ENCODE results near the gene TRPC1. TPM values are rescaled to one million over a fixed set of nuclear protein-coding genes. Genes with fewer than 3 reads are reported as not detected.

TRPC1 gene
- polyA plus RNA-seq, 2 of the 4 experiments (the other 2 are of a cell fraction), result 10.3 to 32.2 TPM

- no peak for FAIRE-seq
- TF ChIP-seq CBX8 (IDR thresholded peaks at IDR 0.05), result no peak
- TF ChIP-seq NPAS2 (CRISPR knock-in tag; IDR thresholded peaks at IDR 0.05; ENCODE audit: borderline replicate concordance), result no peak
- no peak for TF ChIP-seq SMC3 (IDR thresholded peaks at IDR 0.05)
- no peak for TF ChIP-seq ESRRA (IDR thresholded peaks at IDR 0.05; ENCODE audit: borderline replicate concordance, low read length)
- TF ChIP-seq SREBF2 (IDR thresholded peaks at IDR 0.05), result no peak
- no peak for TF ChIP-seq FOXS1 (CRISPR knock-in tag; IDR thresholded peaks at IDR 0.05)
- no peak for TF ChIP-seq POLR2A (IDR thresholded peaks at IDR 0.05; ENCODE audit: low read length)
- no peak for TF ChIP-seq JUN (IDR thresholded peaks at IDR 0.05)
- TF ChIP-seq ZSCAN20 (CRISPR knock-in tag; IDR thresholded peaks at IDR 0.05), result no peak
- no peak for TF ChIP-seq RFX5 (IDR thresholded peaks at IDR 0.05)
- TF ChIP-seq RNF2 (IDR thresholded peaks at IDR 0.05; ENCODE audit: borderline replicate concordance, low read depth), result no peak
- peak overlapping the region; percentile 89 for H3K4me3 ChIP-seq
- CTCF ChIA-PET, result interaction anchor here (1.0 to 2.7 kb wide), 5 partner anchors 8 to 141 kb away, joined by 3 to 12 read pairs (median 4); no protein-coding TSS in a partner anchor
- DNase-seq (ENCODE audit: low read depth in 1 of 2, low spot score in 1 of 2), result no peak
- no peak for ATAC-seq
- H3K4me1 ChIP-seq, result peaks cover 14% of the 10 kb centered on the region
- H3K4me2 ChIP-seq, result peak overlapping the region; percentile 84
- 45% methylated on average over 5 of the region's 5 CpGs for WGBS (ENCODE audit: missing lambda C conversion rate)
- H3K27ac ChIP-seq, result peak overlapping the region; percentile 95 to 96
- no peaks in the 10 kb centered on the region for H3K9me3 ChIP-seq
- POLR2A ChIA-PET, result interaction anchor here (1.0 to 2.0 kb wide), 2 partner anchors 61 to 128 kb away, joined by 4 to 19 read pairs; partner anchors contain the start of gene PLS1
Measured at GRCh38 chr3:142725357-142725739, 1.5 kb downstream of the TRPC1 start.

DNA sequence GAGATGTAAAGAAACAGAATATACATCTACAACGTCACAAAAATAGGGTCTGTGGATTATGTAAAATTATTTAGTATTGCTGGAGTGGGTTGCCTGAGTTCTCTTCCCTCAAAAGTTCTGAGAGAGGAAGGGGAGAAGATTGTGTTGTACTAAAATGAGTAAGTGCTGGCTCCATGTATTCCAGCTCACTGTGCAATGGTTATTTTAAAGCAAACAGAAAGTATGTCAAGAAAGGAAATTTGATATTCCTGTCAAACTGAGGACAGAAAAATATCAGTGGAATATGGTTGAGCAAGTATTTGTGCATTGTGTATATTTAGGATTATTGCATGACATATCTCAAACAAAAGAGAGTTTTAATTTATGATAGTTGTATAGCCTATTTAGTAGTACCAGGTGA, 2.2 kb downstream of the TRPC1 start:
- Histone ChIP-seq H3K9me3 (no peaks in the 10 kb centered on the region), H3K4me3 (0 out of 3 replicates have a peak overlapping the region, but pooled peaks have one; percentile 89), H3K4me2 (peak overlapping the region; percentile 84), H3K27ac (no peak overlapping the region), H3K4me1 (peaks cover 14% of the 10 kb centered on the region)
- POLR2A ChIA-PET, result no interaction called here
- DNase-seq (ENCODE audit: low read depth in 1 of 2, low spot score in 1 of 2) (no peak), FAIRE-seq (peak; percentile 56), ATAC-seq (no peak)
- CTCF ChIA-PET, result interaction anchor here (0.6 to 2.7 kb wide), 2 partner anchors 141 to 250 kb away, joined by 3 to 8 read pairs; no protein-coding TSS in a partner anchor
- WGBS (ENCODE audit: missing lambda C conversion rate), result 21% methylated on average over 1 of the region's 1 CpG
- no peak for TF ChIP-seq CEBPB (IDR thresholded peaks at IDR 0.05)
- TF ChIP-seq POLR2A (IDR thresholded peaks at IDR 0.05; ENCODE audit: low read length), result no peak
- no peak for TF ChIP-seq ATOH8 (CRISPR knock-in tag; IDR thresholded peaks at IDR 0.05; ENCODE audit: low read depth)
- TF ChIP-seq SREBF2 (IDR thresholded peaks at IDR 0.05), result no peak
- TF ChIP-seq HES2 (IDR thresholded peaks at IDR 0.05), result no peak
- no peak for TF ChIP-seq CHD4 (IDR thresholded peaks at IDR 0.05; ENCODE audit: borderline replicate concordance)
- TF ChIP-seq ZNF302 (CRISPR knock-in tag; IDR thresholded peaks at IDR 0.05), result no peak
- TF ChIP-seq CTCF (IDR thresholded peaks at IDR 0.05), result no peak
- no peak for TF ChIP-seq RCOR1 (IDR thresholded peaks at IDR 0.05; ENCODE audit: low read depth, low read length)
- no peak for TF ChIP-seq MAX (IDR thresholded peaks at IDR 0.05)
- TF ChIP-seq KDM5A (IDR thresholded peaks at IDR 0.05), result no peak
- no peak for TF ChIP-seq BCL3 (IDR thresholded peaks at IDR 0.05)
- TF ChIP-seq NPAS2 (CRISPR knock-in tag; IDR thresholded peaks at IDR 0.05; ENCODE audit: borderline replicate concordance), result no peak
- no peak for TF ChIP-seq REST (IDR thresholded peaks at IDR 0.05)
- no peak for TF ChIP-seq FOSB (CRISPR knock-in tag; IDR thresholded peaks at IDR 0.05)

Measured in A549 (cell line).